ENCODE data around the gene WBP1L. TPM values are rescaled to one million over a fixed set of nuclear protein-coding genes. Genes with fewer than 3 reads are reported as not detected.

WBP1L gene
- total and polyA plus RNA-seq, 12 donors: 14.3 to 33.3 (median 20.7) TPM

DNA sequence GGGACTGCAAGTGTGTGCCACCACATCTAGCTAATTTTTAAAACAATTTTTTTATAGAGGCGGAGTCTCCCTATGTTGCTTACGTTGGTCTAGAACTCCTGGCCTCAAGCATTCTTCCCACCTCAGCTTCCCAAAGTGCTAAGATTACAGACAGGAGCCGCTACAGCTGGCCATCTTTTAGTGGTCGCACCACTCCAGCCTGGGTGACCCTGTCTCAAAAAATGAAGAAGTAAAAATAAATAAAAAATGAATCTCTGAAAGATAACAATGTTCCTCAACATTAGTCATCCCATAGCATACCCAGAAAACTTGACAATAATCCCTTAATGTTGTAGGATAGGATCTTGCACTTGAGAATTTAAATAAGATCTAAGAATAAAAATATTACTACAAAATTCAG, 18.2 kb downstream of the WBP1L start:
- Histone ChIP-seq H3K4me3 (no peak overlapping the region), H3K27ac (peak overlapping the region in 3 of 10 donors; percentile 65 to 81 (median 68)), H3K4me1 (peaks cover 0 to 84% (median 43%) of the 10 kb centered on the region in 9 donors), H3K36me3 (peaks cover 0 to 24% (median 0%) of the 10 kb centered on the region in 9 donors), H3K27me3 (no peaks in the 10 kb centered on the region), H3K9me3 (peaks cover 0 to 5% (median 0%) of the 10 kb centered on the region in 11 donors)
- intact Hi-C loops (cut with DNase I): no loop called here
- ATAC-seq: no peak
- DNase-seq: no peak
- WGBS, 2 donors: 93 to 96% methylated on average over 4 of the region's 4 CpGs
- TF ChIP-seq, protein P1, sequence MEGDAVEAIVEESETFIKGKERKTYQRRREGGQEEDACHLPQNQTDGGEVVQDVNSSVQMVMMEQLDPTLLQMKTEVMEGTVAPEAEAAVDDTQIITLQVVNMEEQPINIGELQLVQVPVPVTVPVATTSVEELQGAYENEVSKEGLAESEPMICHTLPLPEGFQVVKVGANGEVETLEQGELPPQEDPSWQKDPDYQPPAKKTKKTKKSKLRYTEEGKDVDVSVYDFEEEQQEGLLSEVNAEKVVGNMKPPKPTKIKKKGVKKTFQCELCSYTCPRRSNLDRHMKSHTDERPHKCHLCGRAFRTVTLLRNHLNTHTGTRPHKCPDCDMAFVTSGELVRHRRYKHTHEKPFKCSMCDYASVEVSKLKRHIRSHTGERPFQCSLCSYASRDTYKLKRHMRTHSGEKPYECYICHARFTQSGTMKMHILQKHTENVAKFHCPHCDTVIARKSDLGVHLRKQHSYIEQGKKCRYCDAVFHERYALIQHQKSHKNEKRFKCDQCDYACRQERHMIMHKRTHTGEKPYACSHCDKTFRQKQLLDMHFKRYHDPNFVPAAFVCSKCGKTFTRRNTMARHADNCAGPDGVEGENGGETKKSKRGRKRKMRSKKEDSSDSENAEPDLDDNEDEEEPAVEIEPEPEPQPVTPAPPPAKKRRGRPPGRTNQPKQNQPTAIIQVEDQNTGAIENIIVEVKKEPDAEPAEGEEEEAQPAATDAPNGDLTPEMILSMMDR (IDR thresholded peaks at IDR 0.05): no peak

DNA sequence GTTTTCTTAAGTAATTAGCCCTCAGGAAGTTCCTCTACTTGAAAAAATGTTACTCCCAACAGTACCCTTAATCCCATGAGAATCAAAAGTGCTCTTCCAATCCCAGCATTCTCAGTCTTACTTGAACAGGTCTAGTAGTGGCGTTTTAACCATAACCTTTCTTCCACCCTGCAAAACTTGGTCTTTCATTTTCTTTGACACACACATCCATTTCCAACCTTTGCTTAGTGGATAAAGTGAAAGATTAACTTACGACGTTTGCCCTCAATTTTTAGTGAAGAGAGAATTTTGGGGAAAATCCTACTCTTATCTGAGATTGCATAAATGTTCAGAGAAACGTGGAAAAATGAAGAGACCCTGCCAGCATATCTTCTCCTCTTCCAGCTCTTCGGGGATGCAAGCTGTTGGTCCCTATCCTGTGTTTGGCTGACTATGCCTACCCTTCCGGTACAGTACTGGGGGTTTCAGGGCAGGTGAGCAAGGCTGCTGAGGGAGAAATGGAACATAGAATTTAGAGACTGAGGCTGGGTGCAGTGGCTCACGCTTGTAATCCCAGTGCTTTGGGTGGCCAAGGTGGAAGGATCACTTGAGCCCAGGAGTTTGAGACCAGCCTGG, 18.8 kb downstream of the WBP1L start:
- H3K27ac ChIP-seq: peak overlapping the region in 8 of 10 donors; percentile 46 to 81 (median 64)
- no peak for DNase-seq
- H3K4me1 ChIP-seq: peaks cover 0 to 85% (median 49%) of the 10 kb centered on the region in 9 donors
- H3K27me3 ChIP-seq: no peaks in the 10 kb centered on the region
- peaks cover 0 to 24% (median 0%) of the 10 kb centered on the region in 9 donors for H3K36me3 ChIP-seq
- 71 to 73% methylated on average over 7 of the region's 7 CpGs for WGBS, 2 donors
- peaks cover 0 to 5% (median 0%) of the 10 kb centered on the region in 11 donors for H3K9me3 ChIP-seq
- TF ChIP-seq, protein P1 (IDR thresholded peaks at IDR 0.05): no peak
- intact Hi-C loops (cut with DNase I): no loop called here
- no peak overlapping the region for H3K4me3 ChIP-seq
- ATAC-seq: peak in 2 of 8 donors; percentile 11 to 28

DNA sequence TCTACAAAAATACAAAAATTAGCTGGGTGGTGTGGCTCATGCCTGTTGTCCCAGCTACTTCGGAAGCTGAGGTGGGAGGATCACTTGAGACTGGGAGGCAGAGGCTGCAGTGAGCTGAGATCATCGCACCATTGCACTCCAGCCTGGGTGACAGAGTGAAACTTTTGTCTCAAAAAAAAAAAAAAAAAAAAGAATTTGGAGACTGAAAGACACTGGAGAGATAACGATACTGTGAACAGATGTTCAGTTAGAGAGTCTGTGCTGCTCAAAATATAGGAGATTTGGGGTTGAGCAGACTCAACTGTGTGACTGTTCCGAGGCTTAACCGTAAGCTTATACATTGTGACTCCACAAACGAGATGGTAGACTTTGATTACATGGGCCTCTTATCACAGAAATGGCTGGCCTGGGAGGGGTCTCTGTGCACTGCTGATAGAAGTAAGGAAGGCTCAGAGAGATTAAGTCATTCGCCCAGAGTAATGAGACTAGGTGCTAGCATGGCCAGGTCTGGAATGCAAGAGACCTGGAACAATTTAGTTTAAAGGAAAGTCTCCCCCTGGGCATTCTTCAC, 19.4 kb downstream of the WBP1L start:
- 70 to 81% methylated on average over 7 of the region's 7 CpGs for WGBS, 2 donors
- Histone ChIP-seq H3K9me3 (peaks cover 0 to 5% (median 0%) of the 10 kb centered on the region in 11 donors), H3K36me3 (peaks cover 0 to 24% (median 0%) of the 10 kb centered on the region in 9 donors), H3K4me3 (no peak overlapping the region), H3K4me1 (peaks cover 0 to 87% (median 54%) of the 10 kb centered on the region in 9 donors), H3K27ac (peak overlapping the region; percentile 9 to 81 (median 63)), H3K27me3 (no peaks in the 10 kb centered on the region)
- intact Hi-C loops (cut with DNase I): no loop called here
- DNase-seq: peak in 1 of 2 donors; percentile 37
- TF ChIP-seq, protein P1 (IDR thresholded peaks at IDR 0.05): no peak
- peak; percentile 44 to 67 (median 56) for ATAC-seq

DNA sequence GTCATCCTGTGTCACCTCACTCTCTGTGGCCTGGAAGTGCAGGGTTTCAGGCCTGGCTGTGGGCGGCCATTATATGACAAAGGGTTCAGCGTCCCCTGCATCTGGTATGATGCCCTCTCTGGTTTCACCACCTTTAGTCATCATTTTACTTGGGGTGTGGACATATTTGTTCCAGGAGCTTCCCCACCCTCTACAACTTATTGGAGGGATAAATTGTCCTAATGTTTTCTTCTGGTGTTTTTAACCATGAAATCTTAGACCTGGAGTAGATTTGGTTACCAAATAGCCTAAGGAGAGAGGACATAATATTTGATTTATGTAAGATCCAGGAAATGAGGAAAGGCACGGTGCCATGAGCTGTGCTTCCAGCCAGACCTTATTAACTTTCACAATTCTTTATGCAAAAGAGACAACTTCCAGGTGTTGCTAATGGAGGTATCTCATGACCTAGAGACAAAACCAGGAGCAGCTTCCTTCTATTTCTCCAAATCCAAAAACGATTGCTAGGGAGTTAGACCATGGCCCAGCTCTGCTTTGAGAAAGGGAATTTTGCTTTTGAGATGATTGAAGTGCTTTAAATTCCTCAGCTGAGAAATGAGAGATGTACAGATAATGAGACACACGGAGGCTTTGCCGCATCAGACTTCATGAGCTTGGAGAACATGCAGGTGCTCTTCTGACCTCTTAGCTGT, 20.9 kb downstream of the WBP1L start:
- H3K4me1 ChIP-seq: peaks cover 0 to 80% (median 42%) of the 10 kb centered on the region in 9 donors
- 58 to 68% methylated on average over 6 of the region's 6 CpGs for WGBS, 2 donors
- no peak for DNase-seq
- H3K9me3 ChIP-seq: peaks cover 0 to 4% (median 0%) of the 10 kb centered on the region in 11 donors
- ATAC-seq: no peak
- no peak overlapping the region for H3K4me3 ChIP-seq
- no peaks in the 10 kb centered on the region for H3K27me3 ChIP-seq
- intact Hi-C loops (cut with DNase I): no loop called here
- TF ChIP-seq, protein P1 (IDR thresholded peaks at IDR 0.05): no peak
- peaks cover 0 to 23% (median 0%) of the 10 kb centered on the region in 9 donors for H3K36me3 ChIP-seq
- peak overlapping the region in 8 of 10 donors; percentile 9 to 81 (median 48) for H3K27ac ChIP-seq

All from heart right ventricle (tissue), 16 donors.